Lower lobe of right lung (tissue), 2 donors: ENCODE data around the gene SPO11. TPM values are rescaled to one million over a fixed set of nuclear protein-coding genes. Genes with fewer than 3 reads are reported as not detected.

ENCODE experiments used
- ATAC-seq, 2 donors: fragments of 200-7000 bp; cut with Tn5 transposase; one replicate each; pipeline ENCODE4 v1.9.1; 2020 to 2022; ENCODE audit warnings: mild to moderate bottlenecking in 2 of 2, moderate library complexity in 2 of 2
- DNase-seq: peaks from one replicate; pipeline ENCODE4 v3.0.0-alpha.2; 2020
- H3K27ac ChIP-seq: fragments of 200-600 bp; one replicate; pipeline ENCODE4 v1.8.0; 2022
- H3K27me3 ChIP-seq: fragments of 200-600 bp; one replicate; pipeline ENCODE4 v1.8.0; 2022; ENCODE audit warnings: low read depth
- H3K36me3 ChIP-seq: fragments of 200-600 bp; one replicate; pipeline ENCODE4 v1.8.0; 2022; ENCODE audit warnings: mild to moderate bottlenecking
- H3K4me1 ChIP-seq: fragments of 200-600 bp; one replicate; pipeline ENCODE4 v1.8.0; 2022
- H3K4me3 ChIP-seq: fragments of 200-600 bp; one replicate; pipeline ENCODE4 v1.8.0; 2022; ENCODE audit warnings: mild to moderate bottlenecking
- H3K9me3 ChIP-seq: fragments of 200-600 bp; one replicate; pipeline ENCODE4 v1.8.0; 2022
- CTCF ChIP-seq: fragments of 200-600 bp; IDR thresholded peaks from one replicate; pipeline ENCODE4 v1.8.0; 2022; ENCODE audit warnings: antibody characterized with exemption, mild to moderate bottlenecking
- intact Hi-C: fragments of 100-400 bp; cut with DNase I; formaldehyde crosslinking; loops from one replicate; pipeline ENCODE4 v1.11.0; 2022
- microRNA-seq: library from miRNA; unstranded; fragments of <30 nt; microRNA quantifications from one replicate; pipeline ENCODE4 v1.2.0, GENCODE V29; 2020; ENCODE audit warnings: borderline number of aligned reads
- total RNA-seq: library from RNA; stranded (reverse); fragmentation: NEBNext Ultra II Directional; extraction: Animal tissue kit (Norgen Biotek cat#: 25700); gene quantifications from one replicate; pipeline ENCODE4 v1.2.1, GENCODE V29; 2021
- donor health status: DM: no; HTN: yes; CAD: no; lungs with severe emphysema.

The SPO11 gene
- total RNA-seq, 1 donor from 2014 or later = not detected

- intact Hi-C loops = no loop called here
- ATAC-seq (no peak), DNase-seq (peak; percentile 66)
- H3K27ac ChIP-seq = peak overlapping the region; percentile 72
- TF ChIP-seq CTCF = no peak
- H3K27me3 ChIP-seq = no peaks in the 10 kb centered on the region
- no peaks in the 10 kb centered on the region for H3K9me3 ChIP-seq
- H3K4me1 ChIP-seq = peaks cover 61% of the 10 kb centered on the region
- peaks cover 16% of the 10 kb centered on the region for H3K36me3 ChIP-seq
- peak overlapping the region; percentile 69 for H3K4me3 ChIP-seq
Measured at GRCh38 chr20:57391439-57392301, 62.1 kb downstream of the SPO11 start.

- intact Hi-C loops = no loop called here
Measured at GRCh38 chr20:57392512-57393271, 63.1 kb downstream of the SPO11 start.

More at GRCh38 chr20:57392512-57393271, 63.1 kb downstream of the SPO11 start:
- Histone ChIP-seq H3K4me3 (peak overlapping the region; percentile 69), H3K27me3 (no peaks in the 10 kb centered on the region), H3K36me3 (peaks cover 26% of the 10 kb centered on the region), H3K4me1 (peaks cover 68% of the 10 kb centered on the region), H3K27ac (peak overlapping the region; percentile 67), H3K9me3 (no peaks in the 10 kb centered on the region)
- DNase-seq (peak; percentile 69), ATAC-seq (peak; percentile 8 to 41)
- no peak for TF ChIP-seq CTCF

Small RNA genes lying within 50 kb of the gene (microRNA-seq; reads per million reads assigned to microRNA genes)
- gene MIR4325 = not detected

Other genes starting within 250 kb of the SPO11 start
- 0.74 TPM for gene BMP7, start 63.2 kb upstream of the SPO11 start, total RNA-seq
- 20.6 TPM for gene RAE1, start 21.5 kb downstream of the SPO11 start, total RNA-seq
- 15.5 TPM for gene RBM38, start 61.6 kb downstream of the SPO11 start, total RNA-seq
- not detected for gene CTCFL, start 195.3 kb downstream of the SPO11 start, total RNA-seq
- not detected for gene PCK1, start 231.3 kb downstream of the SPO11 start, total RNA-seq